ENCODE data around the gene RPL14. TPM values are rescaled to one million over a fixed set of nuclear protein-coding genes. Genes with fewer than 3 reads are reported as not detected.

The RPL14 gene
- total and polyA plus RNA-seq, 2 of the 13 experiments (the other 11 are each of a cell fraction or from before 2014, with no cell fraction given): 502 to 1,291 TPM

DNA sequence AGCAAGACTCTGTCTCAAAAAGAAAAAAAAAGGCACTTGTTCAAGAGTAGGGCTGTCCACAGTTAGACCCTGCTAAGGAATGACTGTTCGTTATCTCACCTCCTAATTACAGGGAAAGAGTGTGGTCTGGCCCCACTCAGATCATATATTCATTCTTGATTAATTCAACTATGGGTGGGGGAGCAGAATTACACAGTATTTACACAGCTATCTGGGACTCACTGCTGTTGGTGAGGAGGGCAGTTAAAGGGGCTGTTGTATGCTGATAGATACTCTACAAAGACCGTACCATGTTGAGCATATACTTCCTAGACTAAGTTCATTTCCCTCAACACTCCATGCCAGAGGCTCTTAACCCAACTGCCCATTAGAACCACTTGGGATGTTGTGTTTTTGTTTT, 44.9 kb downstream of the RPL14 start (continued):
- TF ChIP-seq, protein P1, sequence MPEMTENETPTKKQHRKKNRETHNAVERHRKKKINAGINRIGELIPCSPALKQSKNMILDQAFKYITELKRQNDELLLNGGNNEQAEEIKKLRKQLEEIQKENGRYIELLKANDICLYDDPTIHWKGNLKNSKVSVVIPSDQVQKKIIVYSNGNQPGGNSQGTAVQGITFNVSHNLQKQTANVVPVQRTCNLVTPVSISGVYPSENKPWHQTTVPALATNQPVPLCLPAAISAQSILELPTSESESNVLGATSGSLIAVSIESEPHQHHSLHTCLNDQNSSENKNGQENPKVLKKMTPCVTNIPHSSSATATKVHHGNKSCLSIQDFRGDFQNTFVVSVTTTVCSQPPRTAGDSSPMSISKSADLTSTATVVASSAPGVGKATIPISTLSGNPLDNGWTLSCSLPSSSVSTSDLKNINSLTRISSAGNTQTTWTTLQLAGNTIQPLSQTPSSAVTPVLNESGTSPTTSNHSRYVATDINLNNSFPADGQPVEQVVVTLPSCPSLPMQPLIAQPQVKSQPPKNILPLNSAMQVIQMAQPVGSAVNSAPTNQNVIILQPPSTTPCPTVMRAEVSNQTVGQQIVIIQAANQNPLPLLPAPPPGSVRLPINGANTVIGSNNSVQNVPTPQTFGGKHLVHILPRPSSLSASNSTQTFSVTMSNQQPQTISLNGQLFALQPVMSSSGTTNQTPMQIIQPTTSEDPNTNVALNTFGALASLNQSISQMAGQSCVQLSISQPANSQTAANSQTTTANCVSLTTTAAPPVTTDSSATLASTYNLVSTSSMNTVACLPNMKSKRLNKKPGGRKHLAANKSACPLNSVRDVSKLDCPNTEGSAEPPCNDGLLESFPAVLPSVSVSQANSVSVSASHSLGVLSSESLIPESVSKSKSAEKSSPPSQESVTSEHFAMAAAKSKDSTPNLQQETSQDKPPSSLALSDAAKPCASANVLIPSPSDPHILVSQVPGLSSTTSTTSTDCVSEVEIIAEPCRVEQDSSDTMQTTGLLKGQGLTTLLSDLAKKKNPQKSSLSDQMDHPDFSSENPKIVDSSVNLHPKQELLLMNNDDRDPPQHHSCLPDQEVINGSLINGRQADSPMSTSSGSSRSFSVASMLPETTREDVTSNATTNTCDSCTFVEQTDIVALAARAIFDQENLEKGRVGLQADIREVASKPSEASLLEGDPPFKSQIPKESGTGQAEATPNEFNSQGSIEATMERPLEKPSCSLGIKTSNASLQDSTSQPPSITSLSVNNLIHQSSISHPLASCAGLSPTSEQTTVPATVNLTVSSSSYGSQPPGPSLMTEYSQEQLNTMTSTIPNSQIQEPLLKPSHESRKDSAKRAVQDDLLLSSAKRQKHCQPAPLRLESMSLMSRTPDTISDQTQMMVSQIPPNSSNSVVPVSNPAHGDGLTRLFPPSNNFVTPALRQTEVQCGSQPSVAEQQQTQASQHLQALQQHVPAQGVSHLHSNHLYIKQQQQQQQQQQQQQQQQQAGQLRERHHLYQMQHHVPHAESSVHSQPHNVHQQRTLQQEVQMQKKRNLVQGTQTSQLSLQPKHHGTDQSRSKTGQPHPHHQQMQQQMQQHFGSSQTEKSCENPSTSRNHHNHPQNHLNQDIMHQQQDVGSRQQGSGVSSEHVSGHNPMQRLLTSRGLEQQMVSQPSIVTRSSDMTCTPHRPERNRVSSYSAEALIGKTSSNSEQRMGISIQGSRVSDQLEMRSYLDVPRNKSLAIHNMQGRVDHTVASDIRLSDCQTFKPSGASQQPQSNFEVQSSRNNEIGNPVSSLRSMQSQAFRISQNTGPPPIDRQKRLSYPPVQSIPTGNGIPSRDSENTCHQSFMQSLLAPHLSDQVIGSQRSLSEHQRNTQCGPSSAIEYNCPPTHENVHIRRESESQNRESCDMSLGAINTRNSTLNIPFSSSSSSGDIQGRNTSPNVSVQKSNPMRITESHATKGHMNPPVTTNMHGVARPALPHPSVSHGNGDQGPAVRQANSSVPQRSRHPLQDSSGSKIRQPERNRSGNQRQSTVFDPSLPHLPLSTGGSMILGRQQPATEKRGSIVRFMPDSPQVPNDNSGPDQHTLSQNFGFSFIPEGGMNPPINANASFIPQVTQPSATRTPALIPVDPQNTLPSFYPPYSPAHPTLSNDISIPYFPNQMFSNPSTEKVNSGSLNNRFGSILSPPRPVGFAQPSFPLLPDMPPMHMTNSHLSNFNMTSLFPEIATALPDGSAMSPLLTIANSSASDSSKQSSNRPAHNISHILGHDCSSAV (CRISPR knock-in tag; IDR thresholded peaks at IDR 0.05; ENCODE audit: borderline replicate concordance): no peak
- TF ChIP-seq JUND (CRISPR knock-in tag; IDR thresholded peaks at IDR 0.05): no peak
- TF ChIP-seq NFE2 (CRISPR knock-in tag; IDR thresholded peaks at IDR 0.05): no peak
